DOHH2 (cell line): Measurements from ENCODE around the gene IFI27L1.

Experiments used
- EZH2phosphoT487 ChIP-seq: fragments of 200-600 bp; sonication (generic); IDR thresholded peaks from 2 replicates; pipeline ENCODE4 v1.6.1; 2017; ENCODE audit warnings: borderline replicate concordance, mild to moderate bottlenecking, antibody characterized with exemption, low read length, moderate library complexity, mixed read lengths
- TF ChIP-seq, protein P1 (sequence below): fragments of 200-600 bp; sonication (generic); IDR thresholded peaks from one replicate; pipeline ENCODE4 v1.5.1; 2014; ENCODE audit warnings: antibody characterized with exemption, mild to moderate bottlenecking, low read depth, low read length; ENCODE audit not compliant: poor library complexity, severe bottlenecking

- TF ChIP-seq, protein P1, sequence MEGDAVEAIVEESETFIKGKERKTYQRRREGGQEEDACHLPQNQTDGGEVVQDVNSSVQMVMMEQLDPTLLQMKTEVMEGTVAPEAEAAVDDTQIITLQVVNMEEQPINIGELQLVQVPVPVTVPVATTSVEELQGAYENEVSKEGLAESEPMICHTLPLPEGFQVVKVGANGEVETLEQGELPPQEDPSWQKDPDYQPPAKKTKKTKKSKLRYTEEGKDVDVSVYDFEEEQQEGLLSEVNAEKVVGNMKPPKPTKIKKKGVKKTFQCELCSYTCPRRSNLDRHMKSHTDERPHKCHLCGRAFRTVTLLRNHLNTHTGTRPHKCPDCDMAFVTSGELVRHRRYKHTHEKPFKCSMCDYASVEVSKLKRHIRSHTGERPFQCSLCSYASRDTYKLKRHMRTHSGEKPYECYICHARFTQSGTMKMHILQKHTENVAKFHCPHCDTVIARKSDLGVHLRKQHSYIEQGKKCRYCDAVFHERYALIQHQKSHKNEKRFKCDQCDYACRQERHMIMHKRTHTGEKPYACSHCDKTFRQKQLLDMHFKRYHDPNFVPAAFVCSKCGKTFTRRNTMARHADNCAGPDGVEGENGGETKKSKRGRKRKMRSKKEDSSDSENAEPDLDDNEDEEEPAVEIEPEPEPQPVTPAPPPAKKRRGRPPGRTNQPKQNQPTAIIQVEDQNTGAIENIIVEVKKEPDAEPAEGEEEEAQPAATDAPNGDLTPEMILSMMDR, result no peak
- TF ChIP-seq EZH2phosphoT487, result no peak
Observed at GRCh38 chr14:94058674-94059138, 22.4 kb upstream of the IFI27L1 start.
